HepG2 (cell line): ENCODE results near the gene CMIP. TPM values are rescaled to one million over a fixed set of nuclear protein-coding genes. Genes with fewer than 3 reads are reported as not detected.

Source experiments
- ATAC-seq: fragments of 200-7000 bp; cut with Tn5 transposase; 3 replicates; pipeline ENCODE4 v1.9.1; 2020; ENCODE audit warnings: mild to moderate bottlenecking, moderate library complexity
- BruUV-seq: library from RNA; stranded (reverse); fragments of 400-500 nt; replicated peaks from 2 replicates; lab custom pipeline; 2021; lab: Mats Ljungman, UMichigan
- CTCF ChIA-PET: fragments of 300-600 bp; formaldehyde crosslinking; extraction: SDS; loops from one replicate; lab custom pipeline; 2021; ENCODE audit warnings: low total read pairs, inconsistent platforms, low intra/inter-chr PET ratio; lab: Yijun Ruan, JAX
- POLR2A ChIA-PET: fragments of 350-600 bp; sonication (Branson Sonifier 250); formaldehyde crosslinking; loops from one replicate; lab custom pipeline; 2020; ENCODE audit warnings: antibody characterized with exemption, inconsistent platforms; lab: Yijun Ruan, JAX
- DNase-seq: peaks from one replicate; pipeline ENCODE4 v3.0.0-alpha.2; 2015; ENCODE audit warnings: low spot score
- FAIRE-seq: peaks from 3 replicates; lab custom pipeline; 2011; peaks lifted over from hg19 to GRCh38; lab: Jason Lieb, UNC
- H2AFZ ChIP-seq: one replicate; pipeline ENCODE4 v1.6.1; 2011; ENCODE audit warnings: low read length, inconsistent platforms
- H3K27ac ChIP-seq: fragments of 300-600 bp; 3 replicates; pipeline ENCODE4 v1.8.0; 2011; ENCODE audit warnings: mixed run types, mild to moderate bottlenecking, mixed read lengths, low read length, inconsistent platforms; ENCODE audit not compliant: insufficient read depth; ENCODE audit errors: extremely low read length
- H3K27me3 ChIP-seq, 2 experiments: fragments of 200-600 bp in 1 of 2; 2 replicates in 1 of 2; 3 replicates in 1 of 2; pipeline versions ENCODE4 v1.6.0 to v1.8.0; 2011; ENCODE audit warnings: low read length in 2 of 2, mild to moderate bottlenecking in 2 of 2, moderate library complexity in 2 of 2, inconsistent platforms in 1 of 2; ENCODE audit not compliant: insufficient read depth in 2 of 2, control insufficient read depth in 1 of 2
- H3K36me3 ChIP-seq, 2 experiments: fragments of 200-600 bp in 1 of 2; replicated peaks in 1 of 2; 2 replicates in 1 of 2; 3 replicates in 1 of 2; pipeline versions ENCODE4 v1.5.1 to v1.8.0; 2011; ENCODE audit warnings: low read length in 2 of 2, inconsistent platforms in 1 of 2; ENCODE audit not compliant: insufficient read depth in 2 of 2, control insufficient read depth in 1 of 2
- H3K4me1 ChIP-seq: 2 replicates; pipeline ENCODE4 v1.5.1; 2012; ENCODE audit warnings: low read length, inconsistent platforms; ENCODE audit not compliant: insufficient read depth
- H3K4me2 ChIP-seq: 2 replicates; pipeline ENCODE4 v1.6.0; 2011; ENCODE audit warnings: low read depth, low read length, inconsistent platforms
- H3K4me3 ChIP-seq, 3 experiments: fragments of 200-600 bp in 1 of 3; sonication (generic), shearing (Covaris generic) in 1 of 3; replicated peaks in 1 of 3; 2 replicates each; pipeline ENCODE4 v1.5.1; 2011 to 2016; ENCODE audit warnings: low read length in 3 of 3, inconsistent platforms in 2 of 3, low read depth in 2 of 3, mild to moderate bottlenecking in 2 of 3, control low read depth in 1 of 3, mixed read lengths in 1 of 3; ENCODE audit not compliant: insufficient read depth in 1 of 3
- H3K79me2 ChIP-seq: one replicate; pipeline ENCODE4 v1.6.1; 2011; ENCODE audit warnings: low read length, inconsistent platforms; ENCODE audit not compliant: insufficient read depth
- H3K9ac ChIP-seq: 2 replicates; pipeline ENCODE4 v1.6.0; 2011; ENCODE audit warnings: mild to moderate bottlenecking, low read depth, low read length, inconsistent platforms; ENCODE audit not compliant: insufficient read depth
- H3K9me3 ChIP-seq: 2 replicates; pipeline ENCODE4 v1.5.1; 2012; ENCODE audit warnings: mild to moderate bottlenecking, low read length
- H4K20me1 ChIP-seq: 2 replicates; pipeline ENCODE4 v1.6.0; 2011; ENCODE audit warnings: inconsistent platforms, mild to moderate bottlenecking, low read length, moderate library complexity; ENCODE audit not compliant: insufficient read depth
- GLI4 ChIP-seq: sonication (generic); formaldehyde crosslinking; IDR thresholded peaks from 2 replicates; pipeline ENCODE4 v1.5.1; 2020; ENCODE audit warnings: missing genetic modification reagents, mild to moderate bottlenecking, moderate library complexity, borderline replicate concordance
- PLRG1 ChIP-seq: fragments of 450-650 bp; conservative IDR thresholded peaks from 2 replicates; pipeline ENCODE4 v1.6.1; 2016
- SOX5 ChIP-seq: IDR thresholded peaks from 2 replicates; pipeline ENCODE4 v1.6.1; 2016; ENCODE audit warnings: borderline replicate concordance
- SRF ChIP-seq: IDR thresholded peaks from 2 replicates; pipeline ENCODE4 v1.6.1; 2011; ENCODE audit warnings: mild to moderate bottlenecking, low read depth, low read length, moderate library complexity
- STAG1 ChIP-seq: sonication (generic); formaldehyde crosslinking; IDR thresholded peaks from 2 replicates; pipeline ENCODE4 v1.4.0; 2020; ENCODE audit warnings: missing genetic modification reagents
- ZNF282 ChIP-seq: fragments of 450-650 bp; IDR thresholded peaks from 2 replicates; pipeline ENCODE4 v1.6.1; 2018; ENCODE audit not compliant: partially characterized antibody
- ZNF720 ChIP-seq: sonication (generic); formaldehyde crosslinking; IDR thresholded peaks from 2 replicates; pipeline ENCODE4 v1.4.0; 2020; ENCODE audit warnings: missing genetic modification reagents
- ZNF788 ChIP-seq: sonication (generic); formaldehyde crosslinking; IDR thresholded peaks from 2 replicates; pipeline ENCODE4 v1.5.0; 2020; ENCODE audit warnings: mild to moderate bottlenecking, missing genetic modification reagents, borderline replicate concordance
- ZNF850 ChIP-seq: sonication (generic); formaldehyde crosslinking; conservative IDR thresholded peaks from 2 replicates; pipeline ENCODE4 v1.9.0; 2021; ENCODE audit warnings: mild to moderate bottlenecking, missing genetic modification reagents
- ZNF883 ChIP-seq: sonication (generic); formaldehyde crosslinking; IDR thresholded peaks from 2 replicates; pipeline ENCODE4 v1.5.1; 2020; ENCODE audit warnings: mild to moderate bottlenecking, missing genetic modification reagents; ENCODE audit errors: not compliant biosample characterization
- ZSCAN21 ChIP-seq: sonication (generic); formaldehyde crosslinking; IDR thresholded peaks from 2 replicates; pipeline ENCODE4 v1.8.0; 2022; ENCODE audit warnings: mild to moderate bottlenecking, missing genetic modification reagents, moderate library complexity, borderline replicate concordance
- ZSCAN25 ChIP-seq: sonication (generic); formaldehyde crosslinking; IDR thresholded peaks from 2 replicates; pipeline ENCODE4 v1.8.0; 2022; ENCODE audit warnings: mild to moderate bottlenecking, missing genetic modification reagents
- WGBS: methylation state at CpG from one replicate; pipeline ENCODE4 v1.1.6; 2017; ENCODE audit warnings: low lambda C conversion rate; 5-methylcytosine and 5-hydroxymethylcytosine counted together
- in situ Hi-C: cut with HindIII; loops from 2 replicates; pipeline ENCODE4 v1.10.0; 2017; ENCODE audit warnings: low pct_unique_long_range_greater_than_20kb; ENCODE audit not compliant: extremely low pct_ligation_motif_present
- intact Hi-C: fragments of 100-400 bp; cut with micrococcal nuclease; formaldehyde crosslinking; loops from one replicate; pipeline ENCODE4 v1.10.0; 2022; ENCODE audit not compliant: unreplicated experiment
- polyA plus RNA-seq, 8 experiments: library from polyadenylated mRNA; depleted of rRNA in 3 of 8; stranded (reverse) in 7 of 8; unstranded in 1 of 8; fragments of >200 nt; fragmentation: Illumina TruSeq in 4 of 8; extraction: Trizol in 4 of 8; gene quantifications; 2 replicates each; pipeline versions ENCODE4 v1.2.1 to v1.2.3, GENCODE V29; 2011 to 2016; ENCODE audit warnings: low read depth in 4 of 8, missing spikeins in 1 of 8, mixed read lengths in 1 of 8; ENCODE audit not compliant: insufficient read depth in 1 of 8
- total RNA-seq, 5 experiments: library from RNA; depleted of rRNA; stranded (reverse); fragments of >200 nt; fragmentation: Illumina TruSeq; extraction: Trizol; gene quantifications; 2 replicates each; pipeline ENCODE4 v1.2.3, GENCODE V29; 2016; ENCODE audit warnings: low read depth in 1 of 5
- TF ChIP-seq, protein P1 (sequence below): conservative IDR thresholded peaks from 2 replicates; pipeline ENCODE4 v1.6.1; 2018; ENCODE audit warnings: missing genetic modification reagents
- TF ChIP-seq, protein P2 (sequence below): IDR thresholded peaks from 2 replicates; pipeline ENCODE4 v1.6.1; 2016; ENCODE audit warnings: missing genetic modification reagents, missing compliant biosample characterization
- TF ChIP-seq, protein P3 (sequence below): sonication (generic); formaldehyde crosslinking; IDR thresholded peaks from 2 replicates; pipeline ENCODE4 v1.5.0; 2020; ENCODE audit warnings: mild to moderate bottlenecking, missing genetic modification reagents, borderline replicate concordance

The CMIP gene
- total and polyA plus RNA-seq, 2 of the 13 experiments (the other 11 are each of a cell fraction or from before 2014, with no cell fraction given) = 10.9 to 18.1 TPM

DNA sequence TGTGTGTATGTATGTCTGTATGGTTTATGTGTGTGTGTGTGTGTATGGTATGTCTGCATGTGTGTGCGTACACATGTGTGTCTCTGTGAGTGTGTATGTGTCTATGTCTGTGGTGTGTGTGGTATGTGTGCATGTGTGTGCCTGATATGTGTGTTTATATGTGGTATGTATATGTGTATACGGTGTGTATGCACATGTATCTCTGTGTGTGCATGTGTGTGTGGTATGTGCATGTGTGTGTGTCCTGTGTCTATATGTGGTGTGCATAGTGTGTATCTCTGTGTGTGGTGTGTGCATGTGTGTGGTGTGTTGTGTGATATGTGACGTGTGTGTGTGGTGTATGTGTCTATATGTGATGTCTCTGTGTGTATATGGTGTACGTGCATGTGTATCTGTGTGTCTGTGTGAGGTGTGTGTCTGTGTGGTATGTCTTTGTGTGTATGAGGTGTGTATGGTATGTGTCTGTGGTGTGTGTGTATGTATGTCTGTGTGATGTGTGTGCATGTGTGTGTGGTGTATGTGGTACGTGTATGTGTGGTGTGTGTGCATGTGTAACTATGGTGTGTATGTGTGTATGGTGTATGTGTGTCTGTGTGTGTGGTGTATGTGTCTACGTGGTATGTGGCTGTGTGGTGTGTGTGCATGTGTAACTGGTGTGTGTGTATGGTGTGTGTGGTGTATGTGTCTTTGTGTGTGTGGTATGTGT lies 170.2 kb downstream of the CMIP start:
- Histone ChIP-seq H3K4me2 (no peak overlapping the region), H3K27ac (no peak overlapping the region), H3K36me3 (peaks cover 60 to 97% of the 10 kb centered on the region in 2 experiments), H3K4me3 (no peak overlapping the region), H2AFZ (no peak overlapping the region), H3K9me3 (no peaks in the 10 kb centered on the region), H3K9ac (no peak overlapping the region), H3K79me2 (peaks cover 22% of the 10 kb centered on the region), H4K20me1 (peaks cover 87% of the 10 kb centered on the region), H3K27me3 (no peaks in the 10 kb centered on the region), H3K4me1 (no peaks in the 10 kb centered on the region; the same call in 1 of the 2 replicates)
- POLR2A ChIA-PET = no interaction called here
- intact Hi-C loops (no loop called here), in situ Hi-C loops (no loop called here)
- BruUV-seq = no TSS peak
- WGBS = 97% methylated on average over 6 of the region's 6 CpGs
- DNase-seq (no peak), ATAC-seq (no peak), FAIRE-seq (no peak)
- CTCF ChIA-PET = no interaction called here
- TF ChIP-seq SRF = no peak
- TF ChIP-seq ZSCAN21 (CRISPR knock-in tag) = 0 out of 2 replicates have a peak, but pooled peaks have one; percentile 37
- peak; percentile 17 for TF ChIP-seq ZNF282
- no peak for TF ChIP-seq STAG1
- TF ChIP-seq ZNF883 = no peak
- TF ChIP-seq, protein P1, sequence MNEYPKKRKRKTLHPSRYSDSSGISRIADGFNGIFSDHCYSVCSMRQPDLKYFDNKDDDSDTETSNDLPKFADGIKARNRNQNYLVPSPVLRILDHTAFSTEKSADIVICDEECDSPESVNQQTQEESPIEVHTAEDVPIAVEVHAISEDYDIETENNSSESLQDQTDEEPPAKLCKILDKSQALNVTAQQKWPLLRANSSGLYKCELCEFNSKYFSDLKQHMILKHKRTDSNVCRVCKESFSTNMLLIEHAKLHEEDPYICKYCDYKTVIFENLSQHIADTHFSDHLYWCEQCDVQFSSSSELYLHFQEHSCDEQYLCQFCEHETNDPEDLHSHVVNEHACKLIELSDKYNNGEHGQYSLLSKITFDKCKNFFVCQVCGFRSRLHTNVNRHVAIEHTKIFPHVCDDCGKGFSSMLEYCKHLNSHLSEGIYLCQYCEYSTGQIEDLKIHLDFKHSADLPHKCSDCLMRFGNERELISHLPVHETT (CRISPR knock-in tag) = no peak
- TF ChIP-seq, protein P2, sequence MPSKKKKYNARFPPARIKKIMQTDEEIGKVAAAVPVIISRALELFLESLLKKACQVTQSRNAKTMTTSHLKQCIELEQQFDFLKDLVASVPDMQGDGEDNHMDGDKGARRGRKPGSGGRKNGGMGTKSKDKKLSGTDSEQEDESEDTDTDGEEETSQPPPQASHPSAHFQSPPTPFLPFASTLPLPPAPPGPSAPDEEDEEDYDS (CRISPR knock-in tag) = no peak
- 0 out of 2 replicates have a peak, but pooled peaks have one; percentile 15 for TF ChIP-seq PLRG1
- TF ChIP-seq, protein P3, sequence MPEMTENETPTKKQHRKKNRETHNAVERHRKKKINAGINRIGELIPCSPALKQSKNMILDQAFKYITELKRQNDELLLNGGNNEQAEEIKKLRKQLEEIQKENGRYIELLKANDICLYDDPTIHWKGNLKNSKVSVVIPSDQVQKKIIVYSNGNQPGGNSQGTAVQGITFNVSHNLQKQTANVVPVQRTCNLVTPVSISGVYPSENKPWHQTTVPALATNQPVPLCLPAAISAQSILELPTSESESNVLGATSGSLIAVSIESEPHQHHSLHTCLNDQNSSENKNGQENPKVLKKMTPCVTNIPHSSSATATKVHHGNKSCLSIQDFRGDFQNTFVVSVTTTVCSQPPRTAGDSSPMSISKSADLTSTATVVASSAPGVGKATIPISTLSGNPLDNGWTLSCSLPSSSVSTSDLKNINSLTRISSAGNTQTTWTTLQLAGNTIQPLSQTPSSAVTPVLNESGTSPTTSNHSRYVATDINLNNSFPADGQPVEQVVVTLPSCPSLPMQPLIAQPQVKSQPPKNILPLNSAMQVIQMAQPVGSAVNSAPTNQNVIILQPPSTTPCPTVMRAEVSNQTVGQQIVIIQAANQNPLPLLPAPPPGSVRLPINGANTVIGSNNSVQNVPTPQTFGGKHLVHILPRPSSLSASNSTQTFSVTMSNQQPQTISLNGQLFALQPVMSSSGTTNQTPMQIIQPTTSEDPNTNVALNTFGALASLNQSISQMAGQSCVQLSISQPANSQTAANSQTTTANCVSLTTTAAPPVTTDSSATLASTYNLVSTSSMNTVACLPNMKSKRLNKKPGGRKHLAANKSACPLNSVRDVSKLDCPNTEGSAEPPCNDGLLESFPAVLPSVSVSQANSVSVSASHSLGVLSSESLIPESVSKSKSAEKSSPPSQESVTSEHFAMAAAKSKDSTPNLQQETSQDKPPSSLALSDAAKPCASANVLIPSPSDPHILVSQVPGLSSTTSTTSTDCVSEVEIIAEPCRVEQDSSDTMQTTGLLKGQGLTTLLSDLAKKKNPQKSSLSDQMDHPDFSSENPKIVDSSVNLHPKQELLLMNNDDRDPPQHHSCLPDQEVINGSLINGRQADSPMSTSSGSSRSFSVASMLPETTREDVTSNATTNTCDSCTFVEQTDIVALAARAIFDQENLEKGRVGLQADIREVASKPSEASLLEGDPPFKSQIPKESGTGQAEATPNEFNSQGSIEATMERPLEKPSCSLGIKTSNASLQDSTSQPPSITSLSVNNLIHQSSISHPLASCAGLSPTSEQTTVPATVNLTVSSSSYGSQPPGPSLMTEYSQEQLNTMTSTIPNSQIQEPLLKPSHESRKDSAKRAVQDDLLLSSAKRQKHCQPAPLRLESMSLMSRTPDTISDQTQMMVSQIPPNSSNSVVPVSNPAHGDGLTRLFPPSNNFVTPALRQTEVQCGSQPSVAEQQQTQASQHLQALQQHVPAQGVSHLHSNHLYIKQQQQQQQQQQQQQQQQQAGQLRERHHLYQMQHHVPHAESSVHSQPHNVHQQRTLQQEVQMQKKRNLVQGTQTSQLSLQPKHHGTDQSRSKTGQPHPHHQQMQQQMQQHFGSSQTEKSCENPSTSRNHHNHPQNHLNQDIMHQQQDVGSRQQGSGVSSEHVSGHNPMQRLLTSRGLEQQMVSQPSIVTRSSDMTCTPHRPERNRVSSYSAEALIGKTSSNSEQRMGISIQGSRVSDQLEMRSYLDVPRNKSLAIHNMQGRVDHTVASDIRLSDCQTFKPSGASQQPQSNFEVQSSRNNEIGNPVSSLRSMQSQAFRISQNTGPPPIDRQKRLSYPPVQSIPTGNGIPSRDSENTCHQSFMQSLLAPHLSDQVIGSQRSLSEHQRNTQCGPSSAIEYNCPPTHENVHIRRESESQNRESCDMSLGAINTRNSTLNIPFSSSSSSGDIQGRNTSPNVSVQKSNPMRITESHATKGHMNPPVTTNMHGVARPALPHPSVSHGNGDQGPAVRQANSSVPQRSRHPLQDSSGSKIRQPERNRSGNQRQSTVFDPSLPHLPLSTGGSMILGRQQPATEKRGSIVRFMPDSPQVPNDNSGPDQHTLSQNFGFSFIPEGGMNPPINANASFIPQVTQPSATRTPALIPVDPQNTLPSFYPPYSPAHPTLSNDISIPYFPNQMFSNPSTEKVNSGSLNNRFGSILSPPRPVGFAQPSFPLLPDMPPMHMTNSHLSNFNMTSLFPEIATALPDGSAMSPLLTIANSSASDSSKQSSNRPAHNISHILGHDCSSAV (CRISPR knock-in tag) = no peak
- TF ChIP-seq ZNF720 = no peak
- TF ChIP-seq SOX5 (CRISPR knock-in tag) = no peak
- TF ChIP-seq ZSCAN25 (CRISPR knock-in tag) = no peak
- TF ChIP-seq ZNF850 (CRISPR knock-in tag) = no peak
- TF ChIP-seq ZNF788 (CRISPR knock-in tag) = 0 out of 2 replicates have a peak, but pooled peaks have one; percentile 33
- no peak for TF ChIP-seq GLI4 (CRISPR knock-in tag)
